Endothelial cell of umbilical vein (primary cell): Measurements from ENCODE around the gene PHAF1. TPM values are rescaled to one million over a fixed set of nuclear protein-coding genes. Genes with fewer than 3 reads are reported as not detected.

Source experiments
- BruUV-seq: library from RNA; stranded (reverse); fragments of 400-500 nt; replicated peaks from 2 replicates; lab custom pipeline; 2021; lab: Mats Ljungman, UMichigan
- CTCF ChIA-PET: fragments of 300-600, 350-600 bp; sonication (Branson Sonifier 250); formaldehyde crosslinking; loops from one replicate; lab custom pipeline; 2021; ENCODE audit warnings: antibody characterized with exemption, inconsistent platforms; lab: Charles Lee
- POLR2A ChIA-PET: fragments of 300-600, 350-600 bp; sonication (Branson Sonifier 250); formaldehyde crosslinking; loops from one replicate; lab custom pipeline; 2021; ENCODE audit warnings: antibody characterized with exemption, inconsistent platforms; lab: Charles Lee
- DNase-seq: peaks from one replicate; pipeline ENCODE4 v3.0.0-alpha.2; 2011; ENCODE audit warnings: low read depth, low spot score
- FAIRE-seq: peaks from 2 replicates; lab custom pipeline; 2011; peaks lifted over from hg19 to GRCh38; lab: Jason Lieb, UNC
- H2AFZ ChIP-seq: 2 replicates; pipeline ENCODE4 v1.6.0; 2012; ENCODE audit warnings: low read depth, low read length, control low read depth, inconsistent platforms
- H3K27ac ChIP-seq: 2 replicates; pipeline ENCODE4 v1.5.1; 2011; ENCODE audit warnings: low read depth, mild to moderate bottlenecking, control low read depth, low read length, moderate library complexity; ENCODE audit not compliant: insufficient read depth
- H3K27me3 ChIP-seq, 2 experiments: 2 replicates each; pipeline versions ENCODE4 v1.6.0 to v1.6.1; 2011; ENCODE audit warnings: low read length in 2 of 2, mixed read lengths in 1 of 2; ENCODE audit not compliant: control insufficient read depth in 2 of 2, insufficient read depth in 2 of 2
- H3K36me3 ChIP-seq, 2 experiments: 2 replicates in 1 of 2; 3 replicates in 1 of 2; pipeline ENCODE4 v1.5.1; 2011; ENCODE audit warnings: low read length in 2 of 2, mild to moderate bottlenecking in 1 of 2, moderate library complexity in 1 of 2; ENCODE audit not compliant: control insufficient read depth in 2 of 2, insufficient read depth in 2 of 2; ENCODE audit errors: extremely low read depth in 1 of 2
- H3K4me1 ChIP-seq: 3 replicates; pipeline ENCODE4 v1.5.1; 2011; ENCODE audit warnings: mild to moderate bottlenecking, low read length; ENCODE audit not compliant: control insufficient read depth, insufficient read depth; ENCODE audit errors: extremely low read depth
- H3K4me2 ChIP-seq: 2 replicates; pipeline ENCODE4 v1.6.1; 2011; ENCODE audit warnings: low read length, control low read depth, mixed read lengths; ENCODE audit not compliant: insufficient read depth
- H3K4me3 ChIP-seq, 3 experiments: fragments of 200-600 bp in 1 of 3; sonication (generic), shearing (Covaris generic) in 1 of 3; replicated peaks in 1 of 3; 2 replicates each; pipeline ENCODE4 v1.5.1; 2011 to 2016; ENCODE audit warnings: control low read depth in 3 of 3, low read length in 3 of 3, mild to moderate bottlenecking in 2 of 3, inconsistent platforms in 1 of 3, low read depth in 1 of 3, moderate library complexity in 1 of 3; ENCODE audit not compliant: insufficient read depth in 1 of 3
- H3K79me2 ChIP-seq: 2 replicates; pipeline ENCODE4 v1.6.0; 2012; ENCODE audit warnings: low read length, inconsistent platforms; ENCODE audit not compliant: control insufficient read depth, insufficient read depth
- H3K9ac ChIP-seq: replicated peaks from 2 replicates; pipeline ENCODE3; 2011; ENCODE audit warnings: low read length, control low read depth; ENCODE audit not compliant: insufficient read depth; ENCODE audit errors: extremely low read depth
- H3K9me1 ChIP-seq: replicated peaks from 3 replicates; pipeline ENCODE4 v1.6.0; 2011; ENCODE audit warnings: mild to moderate bottlenecking, low read length; ENCODE audit not compliant: control insufficient read depth, insufficient read depth; ENCODE audit errors: extremely low read depth
- H3K9me3 ChIP-seq: replicated peaks from 2 replicates; pipeline ENCODE4 v1.5.1; 2012; ENCODE audit warnings: low read length, inconsistent platforms; ENCODE audit not compliant: control insufficient read depth, insufficient read depth
- H4K20me1 ChIP-seq: replicated peaks from 2 replicates; pipeline ENCODE3; 2011; ENCODE audit warnings: mild to moderate bottlenecking, low read length; ENCODE audit not compliant: control insufficient read depth, insufficient read depth; ENCODE audit errors: extremely low read depth
- CTCF ChIP-seq, 2 donors: IDR thresholded peaks; 1 replicate in 1 of 2; 2 replicates in 1 of 2; pipeline ENCODE4 v1.5.1; 2011; ENCODE audit warnings: low read length in 2 of 2, mild to moderate bottlenecking in 2 of 2, moderate library complexity in 2 of 2, control low read depth in 1 of 2, inconsistent platforms in 1 of 2, low read depth in 1 of 2; ENCODE audit not compliant: insufficient read depth in 1 of 2; ENCODE audit errors: extremely low read depth in 1 of 2
- EZH2 ChIP-seq: IDR thresholded peaks from 2 replicates; pipeline ENCODE4 v1.6.1; 2012; ENCODE audit warnings: borderline replicate concordance, low read depth, mild to moderate bottlenecking, moderate library complexity, low read length, inconsistent platforms; ENCODE audit not compliant: severe bottlenecking
- FOS ChIP-seq: IDR thresholded peaks from 2 replicates; pipeline ENCODE4 v1.6.1; 2011; ENCODE audit warnings: mild to moderate bottlenecking, low read length, moderate library complexity, borderline replicate concordance; ENCODE audit not compliant: insufficient read depth
- GATA2 ChIP-seq: IDR thresholded peaks from 2 replicates; pipeline ENCODE4 v1.7.0; 2011; ENCODE audit warnings: low read depth, mild to moderate bottlenecking, moderate library complexity, mixed read lengths, low read length; ENCODE audit not compliant: insufficient read length, insufficient read depth
- JUN ChIP-seq: IDR thresholded peaks from 2 replicates; pipeline ENCODE4 v1.6.1; 2011; ENCODE audit warnings: borderline replicate concordance, low read depth; ENCODE audit not compliant: insufficient read length, insufficient read depth
- MAX ChIP-seq: IDR thresholded peaks from 2 replicates; pipeline ENCODE4 v1.6.1; 2011; ENCODE audit not compliant: insufficient read depth, insufficient read length
- MYC ChIP-seq: IDR thresholded peaks from one replicate; pipeline ENCODE4 v1.6.1; 2011; ENCODE audit warnings: mild to moderate bottlenecking, low read depth, low read length
- POLR2A ChIP-seq: IDR thresholded peaks from 2 replicates; pipeline ENCODE4 v1.6.1; 2012; ENCODE audit warnings: low read depth, mild to moderate bottlenecking, control low read depth, low read length
- POLR2AphosphoS5 ChIP-seq: IDR thresholded peaks from 2 replicates; pipeline ENCODE4 v1.6.1; 2012; ENCODE audit warnings: low read depth, mild to moderate bottlenecking, control low read depth, low read length, moderate library complexity; ENCODE audit not compliant: insufficient read depth
- dilution Hi-C: fragments of 300-500 bp; cut with MboI; formaldehyde crosslinking; loops from one replicate; pipeline ENCODE4 v1.15.0; 2019; ENCODE audit warnings: low sequenced_read_pairs; ENCODE audit not compliant: extremely low pct_ligation_motif_present
- intact Hi-C: fragments of 100-400 bp; cut with micrococcal nuclease; formaldehyde crosslinking; loops from one replicate; pipeline ENCODE4 v1.10.0; 2022
- polyA plus RNA-seq, 4 experiments: library from polyadenylated mRNA; depleted of rRNA in 3 of 4; stranded (reverse) in 3 of 4; unstranded in 1 of 4; fragments of >200 nt; gene quantifications; 2 replicates each; pipeline versions ENCODE4 v1.2.1 to v1.2.3, GENCODE V29; 2011 to 2012; ENCODE audit warnings: missing spikeins in 1 of 4
- total RNA-seq: library from RNA; stranded (reverse); gene quantifications from 2 replicates; pipeline ENCODE4 v1.2.3, GENCODE V29; 2021

PHAF1 gene
- total and polyA plus RNA-seq, 2 donors (not counting 3 experiments of a cell fraction or from before 2014, with no cell fraction given) = 18.5 to 21.9 TPM

GRCh38 chr16:67104845-67105244, 4.9 kb upstream of the PHAF1 start:
- H3K27me3 ChIP-seq = no peaks in the 10 kb centered on the region
- no peak overlapping the region for H3K9ac ChIP-seq
- peaks cover 2 to 7% of the 10 kb centered on the region in 2 experiments for H3K36me3 ChIP-seq
- H3K4me2 ChIP-seq = no peak overlapping the region
- peaks cover 6% of the 10 kb centered on the region for H3K4me1 ChIP-seq
- no peaks in the 10 kb centered on the region for H4K20me1 ChIP-seq
- H3K9me1 ChIP-seq = no peaks in the 10 kb centered on the region
- intact Hi-C loops = loop anchor here (1.0 kb wide), 1 partner anchor 50 kb away; no protein-coding TSS in a partner anchor
- dilution Hi-C loops = no loop called here
- TF ChIP-seq MYC = no peak
- TF ChIP-seq MAX = no peak
- TF ChIP-seq GATA2 = no peak
- TF ChIP-seq CTCF (IDR thresholded peaks at IDR 0.05; ENCODE audit: extremely low read depth in 1 of 2, insufficient read depth in 1 of 2, low read depth in 1 of 2, low read length in 2 of 2) = no peak
- TF ChIP-seq POLR2AphosphoS5 = no peak
- TF ChIP-seq FOS = no peak
- no peak for TF ChIP-seq EZH2
- TF ChIP-seq POLR2A = no peak
- TF ChIP-seq JUN = no peak
- no peaks in the 10 kb centered on the region for H3K9me3 ChIP-seq
- FAIRE-seq (no peak), DNase-seq (no peak)
- ChIA-PET CTCF (interaction anchor here (1.0 to 9.0 kb wide), 5 partner anchors 12 to 151 kb away, joined by 3 to 86 read pairs (median 6); no protein-coding TSS in a partner anchor), POLR2A (no interaction called here)
- H3K79me2 ChIP-seq = no peaks in the 10 kb centered on the region
- H2AFZ ChIP-seq = no peak overlapping the region
- H3K27ac ChIP-seq = no peak overlapping the region
- no TSS peak for BruUV-seq
- no peak overlapping the region for H3K4me3 ChIP-seq
